ENCODE results near the gene ZIC5. TPM values are rescaled to one million over a fixed set of nuclear protein-coding genes. Genes with fewer than 3 reads are reported as not detected.

ZIC5 gene
- total and polyA plus RNA-seq, 2 of the 13 experiments (the other 11 are each of a cell fraction or from before 2014, with no cell fraction given), result 0.02 to 0.07 TPM

GRCh38 chr13:99941086-99941485, 30.5 kb downstream of the ZIC5 start (continued):
- TF ChIP-seq TBP (CRISPR knock-in tag; IDR thresholded peaks at IDR 0.05), result no peak
- TF ChIP-seq HNF4A (CRISPR knock-in tag; IDR thresholded peaks at IDR 0.05), result peak; percentile 88
- peak; percentile 38; the same call in 1 of the 2 replicates for TF ChIP-seq ZNF788 (CRISPR knock-in tag; IDR thresholded peaks at IDR 0.05; ENCODE audit: borderline replicate concordance)
- no peak for TF ChIP-seq ZNF589 (CRISPR knock-in tag; conservative IDR thresholded peaks at IDR 0.05)
- peak; percentile 90 for TF ChIP-seq PITX1 (CRISPR knock-in tag; IDR thresholded peaks at IDR 0.05)
- no peak for TF ChIP-seq POGK (CRISPR knock-in tag; conservative IDR thresholded peaks at IDR 0.05)
- no peak for TF ChIP-seq HNRNPUL1 (IDR thresholded peaks at IDR 0.05; ENCODE audit: low read depth, low read length)
- TF ChIP-seq PBX3 (CRISPR knock-in tag; IDR thresholded peaks at IDR 0.05; ENCODE audit: borderline replicate concordance), result no peak
- TF ChIP-seq CENPT (CRISPR knock-in tag; IDR thresholded peaks at IDR 0.05; ENCODE audit: low read depth), result no peak
- TF ChIP-seq TBX2 (CRISPR knock-in tag; IDR thresholded peaks at IDR 0.05; ENCODE audit: borderline replicate concordance), result peak; percentile 80; the same call in 1 of the 2 replicates
- TF ChIP-seq, protein P1, sequence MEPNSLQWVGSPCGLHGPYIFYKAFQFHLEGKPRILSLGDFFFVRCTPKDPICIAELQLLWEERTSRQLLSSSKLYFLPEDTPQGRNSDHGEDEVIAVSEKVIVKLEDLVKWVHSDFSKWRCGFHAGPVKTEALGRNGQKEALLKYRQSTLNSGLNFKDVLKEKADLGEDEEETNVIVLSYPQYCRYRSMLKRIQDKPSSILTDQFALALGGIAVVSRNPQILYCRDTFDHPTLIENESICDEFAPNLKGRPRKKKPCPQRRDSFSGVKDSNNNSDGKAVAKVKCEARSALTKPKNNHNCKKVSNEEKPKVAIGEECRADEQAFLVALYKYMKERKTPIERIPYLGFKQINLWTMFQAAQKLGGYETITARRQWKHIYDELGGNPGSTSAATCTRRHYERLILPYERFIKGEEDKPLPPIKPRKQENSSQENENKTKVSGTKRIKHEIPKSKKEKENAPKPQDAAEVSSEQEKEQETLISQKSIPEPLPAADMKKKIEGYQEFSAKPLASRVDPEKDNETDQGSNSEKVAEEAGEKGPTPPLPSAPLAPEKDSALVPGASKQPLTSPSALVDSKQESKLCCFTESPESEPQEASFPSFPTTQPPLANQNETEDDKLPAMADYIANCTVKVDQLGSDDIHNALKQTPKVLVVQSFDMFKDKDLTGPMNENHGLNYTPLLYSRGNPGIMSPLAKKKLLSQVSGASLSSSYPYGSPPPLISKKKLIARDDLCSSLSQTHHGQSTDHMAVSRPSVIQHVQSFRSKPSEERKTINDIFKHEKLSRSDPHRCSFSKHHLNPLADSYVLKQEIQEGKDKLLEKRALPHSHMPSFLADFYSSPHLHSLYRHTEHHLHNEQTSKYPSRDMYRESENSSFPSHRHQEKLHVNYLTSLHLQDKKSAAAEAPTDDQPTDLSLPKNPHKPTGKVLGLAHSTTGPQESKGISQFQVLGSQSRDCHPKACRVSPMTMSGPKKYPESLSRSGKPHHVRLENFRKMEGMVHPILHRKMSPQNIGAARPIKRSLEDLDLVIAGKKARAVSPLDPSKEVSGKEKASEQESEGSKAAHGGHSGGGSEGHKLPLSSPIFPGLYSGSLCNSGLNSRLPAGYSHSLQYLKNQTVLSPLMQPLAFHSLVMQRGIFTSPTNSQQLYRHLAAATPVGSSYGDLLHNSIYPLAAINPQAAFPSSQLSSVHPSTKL (CRISPR knock-in tag; IDR thresholded peaks at IDR 0.05), result peak; percentile 90
- no peak for TF ChIP-seq DNMT3B (CRISPR knock-in tag; conservative IDR thresholded peaks at IDR 0.05)
- no peak for TF ChIP-seq GABPA (IDR thresholded peaks at IDR 0.05; ENCODE audit: low read depth, low read length)
- no peak for TF ChIP-seq GABPA (CRISPR knock-in tag; IDR thresholded peaks at IDR 0.05; ENCODE audit: low read depth)
- no peak for TF ChIP-seq CBFB (CRISPR knock-in tag; IDR thresholded peaks at IDR 0.05)
- TF ChIP-seq, protein P2, sequence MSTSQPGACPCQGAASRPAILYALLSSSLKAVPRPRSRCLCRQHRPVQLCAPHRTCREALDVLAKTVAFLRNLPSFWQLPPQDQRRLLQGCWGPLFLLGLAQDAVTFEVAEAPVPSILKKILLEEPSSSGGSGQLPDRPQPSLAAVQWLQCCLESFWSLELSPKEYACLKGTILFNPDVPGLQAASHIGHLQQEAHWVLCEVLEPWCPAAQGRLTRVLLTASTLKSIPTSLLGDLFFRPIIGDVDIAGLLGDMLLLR (CRISPR knock-in tag; IDR thresholded peaks at IDR 0.05), result no peak
- TF ChIP-seq ZNF530 (CRISPR knock-in tag; IDR thresholded peaks at IDR 0.05; ENCODE audit: low read depth), result no peak
- no peak for TF ChIP-seq ZBTB8A (CRISPR knock-in tag; IDR thresholded peaks at IDR 0.05; ENCODE audit: borderline replicate concordance, low read depth)
- no peak for TF ChIP-seq NBN (conservative IDR thresholded peaks at IDR 0.05)
- TF ChIP-seq, protein P3, sequence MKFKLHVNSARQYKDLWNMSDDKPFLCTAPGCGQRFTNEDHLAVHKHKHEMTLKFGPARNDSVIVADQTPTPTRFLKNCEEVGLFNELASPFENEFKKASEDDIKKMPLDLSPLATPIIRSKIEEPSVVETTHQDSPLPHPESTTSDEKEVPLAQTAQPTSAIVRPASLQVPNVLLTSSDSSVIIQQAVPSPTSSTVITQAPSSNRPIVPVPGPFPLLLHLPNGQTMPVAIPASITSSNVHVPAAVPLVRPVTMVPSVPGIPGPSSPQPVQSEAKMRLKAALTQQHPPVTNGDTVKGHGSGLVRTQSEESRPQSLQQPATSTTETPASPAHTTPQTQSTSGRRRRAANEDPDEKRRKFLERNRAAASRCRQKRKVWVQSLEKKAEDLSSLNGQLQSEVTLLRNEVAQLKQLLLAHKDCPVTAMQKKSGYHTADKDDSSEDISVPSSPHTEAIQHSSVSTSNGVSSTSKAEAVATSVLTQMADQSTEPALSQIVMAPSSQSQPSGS (CRISPR knock-in tag; IDR thresholded peaks at IDR 0.05), result peak; percentile 41; the same call in 1 of the 2 replicates
- no peak for TF ChIP-seq ETV6 (CRISPR knock-in tag; conservative IDR thresholded peaks at IDR 0.05)
- TF ChIP-seq ARNT (IDR thresholded peaks at IDR 0.05), result no peak
- TF ChIP-seq ZNF572 (CRISPR knock-in tag; IDR thresholded peaks at IDR 0.05), result no peak
